Cardiac fibroblast (primary cell): ENCODE measurements around the gene PDE8B.

Experiments used
- DNase-seq, 2 donors: peaks; one replicate each; pipeline versions ENCODE4 v3.0.0 to v3.0.0-alpha.2; 2010; ENCODE audit warnings: low read depth in 2 of 2
- H3K4me3 ChIP-seq, 2 donors: replicated peaks in 1 of 2; 1 replicate in 1 of 2; 2 replicates in 1 of 2; pipeline ENCODE4 v1.5.1; 2011; ENCODE audit warnings: low read depth in 2 of 2, low read length in 2 of 2, mild to moderate bottlenecking in 2 of 2, moderate library complexity in 1 of 2
- CTCF ChIP-seq: IDR thresholded peaks from one replicate; pipeline ENCODE4 v1.5.1; 2011; ENCODE audit warnings: low read depth, mild to moderate bottlenecking, low read length, inconsistent platforms

The PDE8B gene

GRCh38 chr5:77333451-77334123 is 123.1 kb downstream of the PDE8B start:
- DNase-seq = no peak

GRCh38 chr5:77337246-77337645 is 126.8 kb downstream of the PDE8B start:
- no peak for DNase-seq
- H3K4me3 ChIP-seq = no peak overlapping the region
- no peak for TF ChIP-seq CTCF

More at GRCh38 chr5:77333451-77334123, 123.1 kb downstream of the PDE8B start:
- TF ChIP-seq CTCF = no peak
- H3K4me3 ChIP-seq = no peak overlapping the region

- TF ChIP-seq CTCF = no peak
- DNase-seq = no peak
- H3K4me3 ChIP-seq = no peak overlapping the region
These were observed 127.2 kb downstream of the PDE8B start for GRCh38 chr5:77337686-77338085.

- H3K4me3 ChIP-seq = no peak overlapping the region
- TF ChIP-seq CTCF = no peak
- DNase-seq = no peak
These were observed 128.9 kb downstream of the PDE8B start for GRCh38 chr5:77339337-77339890.

GRCh38 chr5:77343165-77343564 is 132.7 kb downstream of the PDE8B start:
- DNase-seq = no peak
- no peak overlapping the region for H3K4me3 ChIP-seq
- no peak for TF ChIP-seq CTCF

- DNase-seq = no peak
- no peak overlapping the region for H3K4me3 ChIP-seq
- TF ChIP-seq CTCF = no peak
These were observed 137.1 kb downstream of the PDE8B start for GRCh38 chr5:77347435-77348098.
